HEK293 (cell line): Measurements from ENCODE around the gene HOXB1.

Source experiments
- FEZF1 ChIP-seq: fragments of 450-650 bp; formaldehyde crosslinking; IDR thresholded peaks from 2 replicates; pipeline ENCODE4 v1.5.1; 2016; ENCODE audit warnings: missing biosample characterization, missing genetic modification characterization
- GLIS2 ChIP-seq: fragments of 450-650 bp; formaldehyde crosslinking; IDR thresholded peaks from 2 replicates; pipeline ENCODE4 v1.5.1; 2016; ENCODE audit warnings: missing biosample characterization, missing genetic modification characterization
- HOXA7 ChIP-seq: sonication (generic); formaldehyde crosslinking; IDR thresholded peaks from 2 replicates; pipeline ENCODE4 v1.8.1; 2022; ENCODE audit warnings: missing genetic modification reagents, borderline replicate concordance
- KLF17 ChIP-seq: fragments of 450-650 bp; formaldehyde crosslinking; IDR thresholded peaks from 2 replicates; pipeline ENCODE4 v1.5.1; 2016; ENCODE audit warnings: missing biosample characterization, missing genetic modification characterization
- KLF7 ChIP-seq: fragments of 450-650 bp; formaldehyde crosslinking; IDR thresholded peaks from 2 replicates; pipeline ENCODE4 v1.5.1; 2016; ENCODE audit warnings: missing biosample characterization, missing genetic modification characterization, borderline replicate concordance
- OVOL3 ChIP-seq: fragments of 450-650 bp; formaldehyde crosslinking; IDR thresholded peaks from 2 replicates; pipeline ENCODE4 v1.5.1; 2016; ENCODE audit warnings: missing biosample characterization, missing genetic modification characterization
- SCRT1 ChIP-seq: fragments of 450-650 bp; formaldehyde crosslinking; IDR thresholded peaks from 2 replicates; pipeline ENCODE4 v1.5.1; 2016; ENCODE audit warnings: missing biosample characterization, missing genetic modification characterization, borderline replicate concordance
- ZBTB20 ChIP-seq: fragments of 450-650 bp; formaldehyde crosslinking; IDR thresholded peaks from 2 replicates; pipeline ENCODE4 v1.5.1; 2016; ENCODE audit warnings: missing biosample characterization, missing genetic modification characterization
- ZFP41 ChIP-seq: fragments of 450-650 bp; formaldehyde crosslinking; IDR thresholded peaks from 2 replicates; pipeline ENCODE4 v1.5.1; 2016; ENCODE audit warnings: missing biosample characterization, missing genetic modification characterization, borderline replicate concordance
- ZNF146 ChIP-seq: fragments of 450-650 bp; formaldehyde crosslinking; IDR thresholded peaks from 2 replicates; pipeline ENCODE4 v1.5.1; 2016; ENCODE audit warnings: missing biosample characterization, missing genetic modification characterization
- ZNF19 ChIP-seq: fragments of 450-650 bp; formaldehyde crosslinking; IDR thresholded peaks from 2 replicates; pipeline ENCODE4; 2016; ENCODE audit warnings: missing biosample characterization, missing genetic modification characterization, low read depth
- ZNF2 ChIP-seq: fragments of 450-650 bp; formaldehyde crosslinking; IDR thresholded peaks from 2 replicates; pipeline ENCODE4 v1.5.1; 2016; ENCODE audit warnings: missing biosample characterization, missing genetic modification characterization
- ZNF211 ChIP-seq: fragments of 450-650 bp; formaldehyde crosslinking; IDR thresholded peaks from 2 replicates; pipeline ENCODE4 v1.5.1; 2016; ENCODE audit warnings: low read depth, missing biosample characterization, missing genetic modification characterization
- ZNF24 ChIP-seq: fragments of 450-650 bp; formaldehyde crosslinking; IDR thresholded peaks from 2 replicates; pipeline ENCODE4 v1.5.1; 2016; ENCODE audit warnings: missing biosample characterization, missing genetic modification characterization
- ZNF248 ChIP-seq: fragments of 450-650 bp; formaldehyde crosslinking; IDR thresholded peaks from 2 replicates; pipeline ENCODE4 v1.5.1; 2017; ENCODE audit warnings: missing biosample characterization, missing genetic modification characterization
- ZNF335 ChIP-seq: fragments of 450-650 bp; formaldehyde crosslinking; conservative IDR thresholded peaks from 2 replicates; pipeline ENCODE4 v1.5.1; 2016; ENCODE audit warnings: missing biosample characterization, missing genetic modification characterization
- ZNF341 ChIP-seq: fragments of 450-650 bp; formaldehyde crosslinking; IDR thresholded peaks from 2 replicates; pipeline ENCODE4; 2016; ENCODE audit warnings: low read depth, missing biosample characterization, missing genetic modification characterization
- ZNF354C ChIP-seq: fragments of 450-650 bp; formaldehyde crosslinking; IDR thresholded peaks from 2 replicates; pipeline ENCODE4 v1.5.1; 2016; ENCODE audit warnings: missing biosample characterization, missing genetic modification characterization, low read depth, borderline replicate concordance
- ZNF391 ChIP-seq: fragments of 450-650 bp; formaldehyde crosslinking; IDR thresholded peaks from 2 replicates; pipeline ENCODE4 v1.5.1; 2016; ENCODE audit warnings: low read depth, missing biosample characterization, missing genetic modification characterization, borderline replicate concordance
- ZNF426 ChIP-seq: fragments of 450-650 bp; formaldehyde crosslinking; IDR thresholded peaks from 2 replicates; pipeline ENCODE4 v1.5.1; 2017; ENCODE audit warnings: missing biosample characterization, missing genetic modification characterization, mild to moderate bottlenecking, inconsistent platforms, moderate library complexity
- ZNF473 ChIP-seq: fragments of 450-650 bp; formaldehyde crosslinking; IDR thresholded peaks from 2 replicates; pipeline ENCODE4 v1.5.1; 2017; ENCODE audit warnings: missing biosample characterization, missing genetic modification characterization
- ZNF513 ChIP-seq: fragments of 450-650 bp; IDR thresholded peaks from 2 replicates; pipeline ENCODE4 v1.5.1; 2018; ENCODE audit warnings: missing biosample characterization, missing genetic modification characterization
- ZNF521 ChIP-seq: fragments of 450-650 bp; formaldehyde crosslinking; IDR thresholded peaks from 2 replicates; pipeline ENCODE4 v1.5.1; 2017; ENCODE audit warnings: missing biosample characterization, mild to moderate bottlenecking, missing genetic modification characterization
- ZNF544 ChIP-seq: fragments of 450-650 bp; formaldehyde crosslinking; IDR thresholded peaks from 2 replicates; pipeline ENCODE4 v1.5.0; 2017; ENCODE audit warnings: missing biosample characterization, missing genetic modification characterization
- ZNF549 ChIP-seq: fragments of 450-650 bp; IDR thresholded peaks from 2 replicates; pipeline ENCODE4 v1.5.1; 2018; ENCODE audit warnings: missing biosample characterization, missing genetic modification characterization, mild to moderate bottlenecking, inconsistent platforms, moderate library complexity
- ZNF600 ChIP-seq: fragments of 450-650 bp; formaldehyde crosslinking; IDR thresholded peaks from 2 replicates; pipeline ENCODE4 v1.5.1; 2016; ENCODE audit warnings: missing biosample characterization, missing genetic modification characterization
- ZNF623 ChIP-seq: fragments of 450-650 bp; formaldehyde crosslinking; IDR thresholded peaks from 2 replicates; pipeline ENCODE4 v1.5.1; 2016; ENCODE audit warnings: missing biosample characterization, missing genetic modification characterization
- ZNF747 ChIP-seq: fragments of 450-650 bp; formaldehyde crosslinking; IDR thresholded peaks from 2 replicates; pipeline ENCODE4 v1.5.1; 2016; ENCODE audit warnings: missing biosample characterization, missing genetic modification characterization
- ZNF777 ChIP-seq: fragments of 450-650 bp; formaldehyde crosslinking; IDR thresholded peaks from 2 replicates; pipeline ENCODE4 v1.5.1; 2017; ENCODE audit warnings: missing biosample characterization, missing genetic modification characterization, borderline replicate concordance
- ZSCAN30 ChIP-seq: fragments of 450-650 bp; IDR thresholded peaks from 2 replicates; pipeline ENCODE4 v1.5.1; 2018; ENCODE audit warnings: missing biosample characterization, mild to moderate bottlenecking, missing genetic modification characterization, moderate library complexity

The HOXB1 gene

GRCh38 chr17:48542114-48542656 lies 11.4 kb upstream of the HOXB1 start (continued):
- TF ChIP-seq ZNF544 (tag by site-specific recombination): no peak
- TF ChIP-seq HOXA7 (CRISPR knock-in tag): no peak
- no peak for TF ChIP-seq ZNF521 (tag by site-specific recombination)
- no peak for TF ChIP-seq ZFP41 (tag by site-specific recombination)
- no peak for TF ChIP-seq FEZF1 (tag by site-specific recombination)
- TF ChIP-seq SCRT1 (tag by site-specific recombination): no peak
- no peak for TF ChIP-seq ZNF747
- TF ChIP-seq ZNF473: no peak
- TF ChIP-seq ZNF549 (tag by site-specific recombination): no peak
- peak; percentile 68 for TF ChIP-seq ZNF600
- TF ChIP-seq ZNF426 (tag by site-specific recombination): no peak
- peak; percentile 59; the same call in 1 of the 2 replicates for TF ChIP-seq ZNF341 (tag by site-specific recombination)
- no peak for TF ChIP-seq ZNF211 (tag by site-specific recombination)
- no peak for TF ChIP-seq ZNF777 (tag by site-specific recombination)
- peak; percentile 70; the same call in 1 of the 2 replicates for TF ChIP-seq ZNF391 (tag by site-specific recombination)
- TF ChIP-seq OVOL3: no peak
- TF ChIP-seq ZBTB20: peak; percentile 79
- no peak for TF ChIP-seq GLIS2
- TF ChIP-seq ZNF146 (tag by site-specific recombination): no peak
- TF ChIP-seq ZNF354C (tag by site-specific recombination): no peak
- no peak for TF ChIP-seq ZNF19 (tag by site-specific recombination)
- peak; percentile 78 for TF ChIP-seq ZNF335 (tag by site-specific recombination)
- no peak for TF ChIP-seq ZNF2 (tag by site-specific recombination)
- TF ChIP-seq ZSCAN30 (tag by site-specific recombination): no peak
- no peak for TF ChIP-seq ZNF248 (tag by site-specific recombination)
- no peak for TF ChIP-seq ZNF623 (tag by site-specific recombination)
- TF ChIP-seq ZNF24 (tag by site-specific recombination): 0 out of 2 replicates have a peak, but pooled peaks have one; percentile 8
- TF ChIP-seq ZNF513 (tag by site-specific recombination): no peak
- no peak for TF ChIP-seq KLF7 (tag by site-specific recombination)
- no peak for TF ChIP-seq KLF17 (tag by site-specific recombination)
